IMR-90 (cell line): Measurements from ENCODE around the gene GIPC3.

Experiments used
- BHLHE40 ChIP-seq: fragments of 150-350 bp; IDR thresholded peaks from 2 replicates; pipeline ENCODE4 v1.6.1; 2016; ENCODE audit warnings: mild to moderate bottlenecking, low read depth, low read length
- CEBPB ChIP-seq: IDR thresholded peaks from 2 replicates; pipeline ENCODE4 v1.6.1; 2012; ENCODE audit warnings: low read depth, low read length, improper control_type of control experiment
- MAZ ChIP-seq: IDR thresholded peaks from 2 replicates; pipeline ENCODE4 v1.6.1; 2012; ENCODE audit warnings: low read depth, mild to moderate bottlenecking, low read length, improper control_type of control experiment, moderate library complexity, borderline replicate concordance
- POLR2A ChIP-seq: IDR thresholded peaks from 2 replicates; pipeline ENCODE4 v1.6.1; 2012; ENCODE audit warnings: mild to moderate bottlenecking, low read depth, low read length
- RCOR1 ChIP-seq: IDR thresholded peaks from 2 replicates; pipeline ENCODE4 v1.6.1; 2012; ENCODE audit warnings: mild to moderate bottlenecking, low read length, improper control_type of control experiment; ENCODE audit not compliant: insufficient replicate concordance
- RFX5 ChIP-seq: IDR thresholded peaks from 2 replicates; pipeline ENCODE4 v1.8.0; 2012; ENCODE audit warnings: low read depth, mild to moderate bottlenecking, low read length, moderate library complexity
- TF ChIP-seq, protein P1 (sequence below): conservative IDR thresholded peaks from 2 replicates; pipeline ENCODE4 v1.5.1; 2012; ENCODE audit warnings: mild to moderate bottlenecking, low read depth, low read length, improper control_type of control experiment

DNA sequence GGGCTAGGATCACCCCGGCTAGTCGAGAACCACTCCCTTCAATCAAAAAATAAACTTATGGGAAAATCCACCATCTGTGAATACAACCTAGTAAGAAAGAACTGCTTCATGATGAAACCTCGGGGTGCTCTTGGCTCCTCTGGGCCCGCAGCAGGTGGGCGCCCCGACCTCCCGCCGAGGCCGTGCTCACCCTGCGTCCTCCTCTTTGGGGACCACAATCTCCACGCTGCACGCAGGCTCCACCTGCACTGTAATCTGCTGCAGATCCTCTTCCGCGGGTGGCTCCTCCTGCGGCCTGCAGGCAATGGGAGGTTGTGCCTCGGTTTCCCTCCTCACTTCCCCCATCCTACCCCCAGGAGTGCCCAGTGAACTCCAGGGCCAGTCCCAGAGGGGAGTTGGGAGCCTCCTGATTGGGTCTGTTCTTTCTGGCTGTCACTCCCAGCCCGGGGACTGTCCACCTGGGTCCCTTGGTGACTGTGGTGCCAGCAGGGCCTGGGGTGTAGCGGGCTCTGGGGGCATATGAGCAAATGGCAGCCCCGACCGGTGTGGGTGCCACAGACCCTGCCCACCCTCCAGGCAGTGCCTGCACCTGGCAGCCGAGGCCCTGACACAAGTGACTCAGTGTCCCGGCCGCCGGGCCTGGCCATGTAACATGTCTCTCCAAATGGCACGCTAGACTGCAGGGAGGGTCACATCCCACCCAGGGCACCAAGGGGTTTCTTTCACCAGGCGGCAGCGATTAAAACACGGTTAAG lies 56.4 kb downstream of the GIPC3 start:
- TF ChIP-seq, protein P1, sequence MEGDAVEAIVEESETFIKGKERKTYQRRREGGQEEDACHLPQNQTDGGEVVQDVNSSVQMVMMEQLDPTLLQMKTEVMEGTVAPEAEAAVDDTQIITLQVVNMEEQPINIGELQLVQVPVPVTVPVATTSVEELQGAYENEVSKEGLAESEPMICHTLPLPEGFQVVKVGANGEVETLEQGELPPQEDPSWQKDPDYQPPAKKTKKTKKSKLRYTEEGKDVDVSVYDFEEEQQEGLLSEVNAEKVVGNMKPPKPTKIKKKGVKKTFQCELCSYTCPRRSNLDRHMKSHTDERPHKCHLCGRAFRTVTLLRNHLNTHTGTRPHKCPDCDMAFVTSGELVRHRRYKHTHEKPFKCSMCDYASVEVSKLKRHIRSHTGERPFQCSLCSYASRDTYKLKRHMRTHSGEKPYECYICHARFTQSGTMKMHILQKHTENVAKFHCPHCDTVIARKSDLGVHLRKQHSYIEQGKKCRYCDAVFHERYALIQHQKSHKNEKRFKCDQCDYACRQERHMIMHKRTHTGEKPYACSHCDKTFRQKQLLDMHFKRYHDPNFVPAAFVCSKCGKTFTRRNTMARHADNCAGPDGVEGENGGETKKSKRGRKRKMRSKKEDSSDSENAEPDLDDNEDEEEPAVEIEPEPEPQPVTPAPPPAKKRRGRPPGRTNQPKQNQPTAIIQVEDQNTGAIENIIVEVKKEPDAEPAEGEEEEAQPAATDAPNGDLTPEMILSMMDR: no peak
- no peak for TF ChIP-seq POLR2A
- no peak for TF ChIP-seq MAZ
- no peak for TF ChIP-seq BHLHE40
- no peak for TF ChIP-seq RFX5
- TF ChIP-seq CEBPB: no peak
- TF ChIP-seq RCOR1: no peak
